Endothelial cell of umbilical vein (primary cell): Measurements from ENCODE around the gene DBP.

ENCODE experiments used
- EZH2 ChIP-seq: IDR thresholded peaks from 2 replicates; pipeline ENCODE4 v1.6.1; 2012; ENCODE audit warnings: borderline replicate concordance, low read depth, mild to moderate bottlenecking, moderate library complexity, low read length, inconsistent platforms; ENCODE audit not compliant: severe bottlenecking
- FOS ChIP-seq: IDR thresholded peaks from 2 replicates; pipeline ENCODE4 v1.6.1; 2011; ENCODE audit warnings: mild to moderate bottlenecking, low read length, moderate library complexity, borderline replicate concordance; ENCODE audit not compliant: insufficient read depth
- MYC ChIP-seq: IDR thresholded peaks from one replicate; pipeline ENCODE4 v1.6.1; 2011; ENCODE audit warnings: mild to moderate bottlenecking, low read depth, low read length
- POLR2A ChIP-seq: IDR thresholded peaks from 2 replicates; pipeline ENCODE4 v1.6.1; 2012; ENCODE audit warnings: low read depth, mild to moderate bottlenecking, control low read depth, low read length
- POLR2AphosphoS5 ChIP-seq: IDR thresholded peaks from 2 replicates; pipeline ENCODE4 v1.6.1; 2012; ENCODE audit warnings: low read depth, mild to moderate bottlenecking, control low read depth, low read length, moderate library complexity; ENCODE audit not compliant: insufficient read depth
- TF ChIP-seq, protein P1 (sequence below), 2 donors: IDR thresholded peaks; 1 replicate in 1 of 2; 2 replicates in 1 of 2; pipeline ENCODE4 v1.5.1; 2011; ENCODE audit warnings: low read length in 2 of 2, mild to moderate bottlenecking in 2 of 2, moderate library complexity in 2 of 2, control low read depth in 1 of 2, inconsistent platforms in 1 of 2, low read depth in 1 of 2; ENCODE audit not compliant: insufficient read depth in 1 of 2; ENCODE audit errors: extremely low read depth in 1 of 2

DNA sequence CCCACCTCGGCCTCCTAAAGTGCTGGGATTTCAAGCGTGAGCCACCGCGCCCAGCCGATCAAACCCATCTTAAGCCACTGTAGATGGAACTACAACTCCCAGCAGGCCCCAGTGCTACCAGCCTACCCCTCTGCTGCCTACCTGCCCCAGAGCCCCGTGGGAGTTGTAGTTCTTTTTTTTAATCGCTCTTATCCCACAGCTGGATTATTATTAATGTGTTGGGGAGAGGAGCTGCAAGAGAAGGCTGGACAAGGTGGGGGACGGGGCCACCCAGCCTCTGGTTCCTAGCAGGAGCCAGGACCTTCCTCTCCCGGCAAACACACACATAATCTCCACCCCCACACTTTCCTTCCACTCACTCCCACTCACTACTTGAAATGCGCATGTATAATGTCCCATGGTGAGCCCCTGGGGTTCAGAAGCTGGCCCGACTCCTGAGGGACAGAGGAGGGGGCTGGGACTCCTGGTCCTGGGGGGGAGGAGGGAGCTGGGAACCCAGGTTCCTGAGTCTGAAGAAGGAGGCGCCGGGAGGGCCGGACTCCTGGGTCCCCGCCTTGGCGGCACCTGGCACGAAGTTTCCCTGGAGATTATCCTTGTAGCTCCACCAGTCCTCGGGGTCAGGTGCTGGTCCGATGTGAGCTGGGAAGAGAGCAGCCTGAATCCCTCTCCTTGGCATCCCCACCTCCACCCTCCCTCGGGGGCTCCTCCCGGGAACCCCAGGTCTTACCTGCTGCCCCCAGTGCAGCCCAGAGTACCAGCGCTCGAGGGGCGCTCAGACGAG lies 7.8 kb upstream of the DBP start:
- TF ChIP-seq EZH2 (no peak), POLR2AphosphoS5 (no peak), POLR2A (no peak), FOS (no peak), MYC (no peak)
- TF ChIP-seq, protein P1, sequence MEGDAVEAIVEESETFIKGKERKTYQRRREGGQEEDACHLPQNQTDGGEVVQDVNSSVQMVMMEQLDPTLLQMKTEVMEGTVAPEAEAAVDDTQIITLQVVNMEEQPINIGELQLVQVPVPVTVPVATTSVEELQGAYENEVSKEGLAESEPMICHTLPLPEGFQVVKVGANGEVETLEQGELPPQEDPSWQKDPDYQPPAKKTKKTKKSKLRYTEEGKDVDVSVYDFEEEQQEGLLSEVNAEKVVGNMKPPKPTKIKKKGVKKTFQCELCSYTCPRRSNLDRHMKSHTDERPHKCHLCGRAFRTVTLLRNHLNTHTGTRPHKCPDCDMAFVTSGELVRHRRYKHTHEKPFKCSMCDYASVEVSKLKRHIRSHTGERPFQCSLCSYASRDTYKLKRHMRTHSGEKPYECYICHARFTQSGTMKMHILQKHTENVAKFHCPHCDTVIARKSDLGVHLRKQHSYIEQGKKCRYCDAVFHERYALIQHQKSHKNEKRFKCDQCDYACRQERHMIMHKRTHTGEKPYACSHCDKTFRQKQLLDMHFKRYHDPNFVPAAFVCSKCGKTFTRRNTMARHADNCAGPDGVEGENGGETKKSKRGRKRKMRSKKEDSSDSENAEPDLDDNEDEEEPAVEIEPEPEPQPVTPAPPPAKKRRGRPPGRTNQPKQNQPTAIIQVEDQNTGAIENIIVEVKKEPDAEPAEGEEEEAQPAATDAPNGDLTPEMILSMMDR (IDR thresholded peaks at IDR 0.05; ENCODE audit: extremely low read depth in 1 of 2, insufficient read depth in 1 of 2, low read depth in 1 of 2, low read length in 2 of 2), result no peak
